NOMO-1 treated with DMSO at 0.1 percent for 48 hours (cell line): ENCODE measurements around the gene KIAA0319L.
"Not testable (repeated sequence)": the region's sequence is repeated elsewhere in the genome, so short reads cannot be mapped to it uniquely, and the experiment has no call there.

Experiments
- DNase-seq: peaks from one replicate; lab custom pipeline; 2025; ENCODE audit not compliant: unreplicated experiment; lab: John Stamatoyannopoulos, UW

KIAA0319L gene

DNA sequence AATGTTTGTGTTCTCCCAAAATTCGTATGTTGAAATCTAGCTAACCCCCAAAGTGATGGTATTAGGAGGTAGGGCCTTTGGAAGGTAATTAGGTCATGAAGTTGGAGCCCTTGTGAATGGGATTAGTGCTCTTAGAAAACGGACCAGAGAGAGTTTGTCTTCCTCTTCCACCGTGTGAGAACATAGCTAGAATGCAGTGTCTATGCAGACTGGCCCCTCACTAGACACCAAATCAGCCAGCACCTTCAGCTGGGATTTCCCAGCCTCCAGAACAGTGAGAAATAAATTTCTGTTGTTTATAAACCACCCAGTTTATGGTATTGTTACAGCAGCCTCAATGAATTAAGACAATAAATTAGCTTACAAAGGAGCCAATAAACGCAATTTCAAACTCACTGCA lies 58.0 kb downstream of the KIAA0319L start:
- DNase-seq: no peak

DNA sequence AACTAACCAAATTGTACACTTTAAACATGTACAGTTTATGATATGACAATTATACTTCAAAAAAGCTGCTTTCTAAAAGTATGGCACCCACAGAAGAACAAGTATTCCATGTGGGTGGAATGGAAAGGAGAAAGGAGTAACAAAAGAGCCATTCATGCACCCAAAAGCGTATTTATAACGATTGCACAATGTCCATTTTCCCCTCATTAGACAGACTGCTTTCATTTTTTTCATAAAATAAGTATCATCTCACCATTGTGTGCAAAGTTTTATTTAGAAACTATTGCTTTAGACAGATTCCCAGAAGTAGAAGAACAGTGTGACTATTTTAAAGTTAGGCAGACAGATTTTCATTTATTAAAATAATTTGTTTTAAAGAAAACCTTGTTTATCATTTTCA lies 59.6 kb downstream of the KIAA0319L start:
- DNase-seq: no peak

DNA sequence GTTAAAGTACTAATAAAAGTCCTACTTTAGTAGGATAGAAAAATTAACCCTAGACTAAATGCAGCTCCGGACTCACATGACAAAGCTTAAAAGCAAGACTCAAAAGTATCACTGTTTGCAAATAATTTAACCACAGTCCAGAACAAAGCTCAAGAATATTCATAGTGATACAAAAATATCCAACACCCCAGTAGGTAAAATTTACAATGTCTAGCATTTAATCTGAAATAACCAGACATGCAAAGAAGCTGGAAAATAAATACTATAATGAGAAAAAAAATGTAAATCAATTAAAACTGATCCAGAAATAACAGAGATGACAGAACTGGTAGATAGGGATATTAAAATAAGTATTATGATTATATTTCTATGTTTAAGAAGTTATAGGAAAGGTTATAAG lies 67.0 kb downstream of the KIAA0319L start:
- no peak for DNase-seq

DNA sequence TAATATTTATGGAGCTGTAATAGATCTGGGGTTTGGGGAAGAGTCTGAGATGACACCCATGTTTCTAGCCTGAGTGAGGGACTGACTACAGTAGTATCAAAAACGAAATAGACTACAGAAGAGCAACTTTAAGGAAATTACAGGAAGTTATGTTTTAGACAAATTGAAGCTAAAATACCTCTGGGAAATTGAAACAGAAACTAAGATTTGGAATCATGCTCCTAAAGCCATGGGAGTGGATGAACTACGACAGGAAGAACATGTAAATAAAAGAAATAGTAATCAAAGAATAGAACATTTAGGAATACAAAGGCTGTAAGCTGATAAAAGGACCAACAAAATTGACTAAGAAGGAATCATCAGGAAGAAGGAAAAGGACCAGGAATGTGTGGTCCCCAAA lies 68.9 kb downstream of the KIAA0319L start:
- no peak for DNase-seq

DNA sequence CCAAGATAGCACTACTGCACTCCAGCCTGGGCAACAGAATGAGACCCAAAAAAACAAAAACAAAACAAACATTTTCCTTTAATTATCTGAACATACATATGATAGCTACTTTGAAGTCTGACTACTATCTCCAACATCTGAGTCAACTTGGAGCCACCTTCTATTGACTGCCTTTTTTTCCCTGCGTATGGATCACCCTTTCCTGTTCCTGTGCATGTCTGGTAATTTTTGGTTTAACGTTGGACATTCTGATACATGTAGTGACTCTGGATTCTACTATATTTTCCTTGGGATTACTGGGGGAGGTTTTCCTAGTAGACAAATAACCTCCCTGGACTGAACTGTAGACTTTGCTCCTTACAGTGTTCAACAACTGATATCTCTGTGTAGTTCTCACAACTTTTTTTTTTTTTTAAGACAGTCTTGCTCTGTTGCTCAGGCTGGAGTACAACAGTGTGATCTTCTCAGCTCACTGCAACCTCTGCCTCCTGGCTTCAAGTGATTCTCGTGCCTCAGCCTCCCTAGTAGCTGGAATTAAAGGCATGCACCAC lies 70.3 kb downstream of the KIAA0319L start:
- DNase-seq: no peak

DNA sequence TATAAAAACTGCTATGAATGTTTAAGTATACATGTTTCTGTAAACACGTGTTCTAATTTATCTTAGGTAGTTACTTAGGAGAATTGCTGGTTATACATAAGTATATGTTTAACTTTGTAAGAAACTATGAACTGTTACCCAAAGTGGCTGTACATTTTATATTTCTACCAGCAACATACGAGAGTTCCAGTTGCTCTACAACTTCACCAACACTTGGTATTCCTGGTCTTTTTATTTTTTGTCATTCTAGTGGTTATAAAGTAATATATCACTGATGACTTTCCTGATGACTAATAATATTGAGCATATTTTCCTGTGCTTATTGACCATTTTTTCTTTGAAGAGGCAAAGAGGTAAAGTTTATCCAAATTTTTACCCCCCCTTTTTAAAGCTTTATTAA lies 76.0 kb downstream of the KIAA0319L start:
- no peak for DNase-seq

DNA sequence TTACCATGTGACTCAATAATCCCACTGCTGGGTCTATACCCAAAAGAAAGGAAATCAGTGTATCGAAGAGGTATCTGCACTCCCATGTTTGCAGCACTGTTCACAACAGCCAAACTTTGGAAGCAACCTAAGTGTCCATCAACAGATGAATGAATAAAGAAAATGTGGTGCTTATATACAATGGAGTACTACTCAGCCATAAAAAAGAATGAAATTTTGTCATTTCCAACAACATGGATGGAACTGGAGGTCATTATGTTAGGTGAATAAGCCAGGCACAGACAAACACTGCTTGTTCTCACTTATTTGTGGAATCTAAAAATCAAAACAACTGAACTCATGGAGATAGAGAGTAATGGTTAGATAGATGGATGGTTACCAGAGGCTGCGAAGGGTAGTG lies 79.3 kb downstream of the KIAA0319L start:
- no peak for DNase-seq

DNA sequence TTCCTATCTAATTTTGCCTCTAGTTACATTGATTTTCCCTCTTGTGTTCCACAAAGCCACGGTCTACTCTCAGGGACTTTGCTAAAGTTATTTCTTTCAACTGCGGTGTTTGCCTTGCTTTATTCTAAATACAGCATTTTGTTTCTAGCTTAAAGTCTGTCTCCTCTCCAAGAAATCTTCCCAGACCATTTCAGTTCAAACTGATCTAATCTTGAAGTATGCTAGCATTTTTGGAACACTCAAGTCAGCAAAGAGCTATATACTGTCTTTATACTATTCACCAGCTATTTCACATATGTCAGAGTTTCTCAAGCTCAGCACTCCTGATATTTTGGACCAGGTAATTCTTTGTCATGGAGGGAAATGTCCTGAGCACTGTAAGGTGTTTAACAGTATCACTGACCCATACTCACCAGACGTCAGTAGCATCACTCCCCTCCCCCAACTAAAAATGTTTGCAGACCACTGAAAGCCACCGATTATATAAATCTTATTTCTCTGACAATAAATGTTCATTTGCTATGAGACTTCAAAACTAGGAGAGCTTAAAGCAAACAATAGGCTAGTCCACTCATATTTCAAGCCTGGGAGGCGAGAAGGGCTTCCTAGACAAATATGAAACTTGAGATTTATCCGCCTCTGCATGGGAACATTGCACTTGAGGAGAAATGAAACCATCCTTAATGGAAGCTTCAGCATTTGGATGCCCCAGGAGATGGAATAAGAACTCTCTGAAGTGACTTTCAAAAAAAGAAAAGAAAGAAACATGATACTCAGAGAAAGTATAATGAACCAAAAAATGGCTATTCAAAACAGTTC lies 81.1 kb downstream of the KIAA0319L start:
- DNase-seq: no peak

DNA sequence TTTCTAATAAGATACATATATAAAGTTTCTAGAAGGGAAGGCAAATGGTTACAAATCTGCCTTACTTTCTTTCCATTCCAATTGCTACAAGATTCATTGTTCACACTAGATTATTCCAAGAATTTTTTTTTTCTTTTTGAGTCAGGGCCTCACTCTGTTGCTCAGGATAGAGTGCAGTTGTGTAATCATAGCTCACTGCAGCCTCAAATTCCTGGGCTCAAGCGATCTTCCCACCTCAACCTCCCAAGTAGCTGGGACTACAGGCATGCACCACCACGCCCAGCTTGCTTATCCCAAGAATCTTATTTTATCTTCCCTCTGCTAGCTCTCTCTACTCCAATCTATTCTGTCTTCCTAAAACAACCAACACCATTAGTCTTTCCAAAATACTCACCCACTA lies 81.8 kb downstream of the KIAA0319L start:
- no peak for DNase-seq

DNA sequence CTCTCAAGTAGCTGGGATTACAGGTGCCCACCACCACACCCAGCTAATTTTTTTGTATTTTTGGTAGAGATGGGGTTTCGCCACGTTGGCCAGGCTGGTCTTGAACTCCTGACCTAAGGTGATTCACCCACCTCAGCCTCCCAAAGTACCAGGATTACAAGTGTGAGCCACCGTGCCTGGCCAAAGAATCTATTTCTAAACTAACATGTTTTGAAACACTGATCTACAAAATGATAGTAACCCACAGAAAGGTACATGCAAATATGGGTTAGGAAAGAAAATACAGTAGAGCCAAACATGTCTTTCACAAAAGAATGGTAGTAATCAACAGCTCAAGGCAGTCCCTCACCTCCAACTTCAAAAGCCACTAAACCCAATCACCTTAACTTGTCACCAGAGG lies 84.0 kb downstream of the KIAA0319L start:
- not testable (repeated sequence) for DNase-seq

DNA sequence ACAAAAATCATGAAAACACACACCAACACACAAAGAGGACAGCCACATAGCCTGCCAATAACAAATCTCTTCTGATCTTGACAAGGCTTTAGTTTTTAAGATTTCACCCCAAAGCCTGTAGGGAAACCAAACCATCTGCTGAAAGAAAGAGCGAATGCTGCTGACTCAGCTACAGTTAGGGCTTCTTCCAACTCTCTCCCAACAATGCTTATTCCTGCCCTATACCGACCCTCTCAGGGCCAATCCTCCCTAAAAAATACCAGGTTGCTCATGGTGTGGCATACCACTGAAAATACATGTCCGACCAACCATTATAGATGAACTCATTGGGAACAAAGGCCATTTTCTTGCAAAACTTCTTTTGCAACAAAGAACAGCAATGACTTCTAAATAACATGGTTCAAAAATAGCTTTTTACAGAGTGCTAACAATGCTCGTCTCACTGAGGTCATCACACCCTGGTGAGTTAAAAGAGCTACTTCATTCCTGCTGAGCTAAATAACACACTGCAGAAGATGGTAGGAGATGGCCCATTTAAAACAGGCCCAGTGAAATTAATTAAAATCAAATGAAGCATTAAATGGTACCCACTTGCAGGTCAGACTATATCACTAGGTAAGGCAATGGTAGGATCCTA lies 86.1 kb downstream of the KIAA0319L start:
- no peak for DNase-seq

DNA sequence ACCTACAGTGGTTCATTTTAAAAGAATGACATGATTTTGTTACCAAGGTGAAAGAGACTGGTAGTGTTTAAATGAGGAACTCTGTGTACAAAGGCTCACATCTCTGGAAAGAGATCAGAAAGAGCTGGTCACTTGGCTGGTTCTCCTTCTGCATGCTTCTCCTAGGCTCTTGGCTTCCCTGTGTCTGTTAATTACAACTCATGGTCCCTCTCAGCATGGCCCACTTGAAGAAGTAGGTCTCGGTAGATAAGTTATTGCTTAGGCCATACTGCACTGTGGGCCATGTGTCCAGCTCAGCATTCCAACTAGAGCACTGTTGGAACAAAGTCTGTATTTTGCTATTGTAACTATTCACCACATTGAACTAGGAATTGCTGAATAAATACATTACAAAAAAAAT lies 91.1 kb downstream of the KIAA0319L start:
- no peak for DNase-seq

DNA sequence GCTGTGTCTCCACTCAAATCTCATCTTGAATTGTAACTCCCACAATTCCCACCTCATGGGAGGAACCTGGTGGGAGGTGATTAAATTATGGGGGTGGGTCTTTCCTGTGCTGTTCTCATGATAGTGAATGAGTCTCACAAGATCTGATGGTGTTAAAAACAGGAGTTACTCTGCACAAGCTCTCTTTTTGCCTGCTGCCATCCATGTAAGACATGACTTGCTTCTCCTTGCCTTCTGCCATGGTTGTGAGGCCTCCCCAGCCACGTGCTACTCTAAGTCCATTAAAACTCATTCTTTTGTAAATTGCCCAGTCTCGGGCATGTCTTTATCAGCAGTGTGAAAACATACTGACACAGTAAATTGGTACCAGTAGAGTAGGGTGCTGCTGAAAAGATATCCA lies 93.5 kb downstream of the KIAA0319L start:
- not testable (repeated sequence) for DNase-seq

DNA sequence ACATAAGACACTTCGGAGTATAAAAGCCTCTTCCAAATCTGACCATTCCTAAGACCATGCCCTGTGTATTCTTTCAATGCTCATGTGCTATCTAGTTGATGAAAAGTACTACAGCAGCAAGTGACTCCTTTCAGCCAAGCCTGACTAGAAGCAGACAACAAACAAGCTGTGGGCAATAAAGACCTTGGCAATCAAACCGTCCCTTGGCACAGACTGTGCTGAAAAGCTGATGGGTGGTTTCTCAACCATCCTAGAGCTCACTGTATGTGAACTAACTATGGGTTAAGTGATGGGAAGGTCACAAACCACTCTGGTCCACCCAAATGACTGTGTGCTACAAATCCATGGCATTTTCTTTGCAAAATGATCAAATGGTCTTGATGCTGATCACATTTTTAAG lies 94.0 kb downstream of the KIAA0319L start:
- DNase-seq: no peak

DNA sequence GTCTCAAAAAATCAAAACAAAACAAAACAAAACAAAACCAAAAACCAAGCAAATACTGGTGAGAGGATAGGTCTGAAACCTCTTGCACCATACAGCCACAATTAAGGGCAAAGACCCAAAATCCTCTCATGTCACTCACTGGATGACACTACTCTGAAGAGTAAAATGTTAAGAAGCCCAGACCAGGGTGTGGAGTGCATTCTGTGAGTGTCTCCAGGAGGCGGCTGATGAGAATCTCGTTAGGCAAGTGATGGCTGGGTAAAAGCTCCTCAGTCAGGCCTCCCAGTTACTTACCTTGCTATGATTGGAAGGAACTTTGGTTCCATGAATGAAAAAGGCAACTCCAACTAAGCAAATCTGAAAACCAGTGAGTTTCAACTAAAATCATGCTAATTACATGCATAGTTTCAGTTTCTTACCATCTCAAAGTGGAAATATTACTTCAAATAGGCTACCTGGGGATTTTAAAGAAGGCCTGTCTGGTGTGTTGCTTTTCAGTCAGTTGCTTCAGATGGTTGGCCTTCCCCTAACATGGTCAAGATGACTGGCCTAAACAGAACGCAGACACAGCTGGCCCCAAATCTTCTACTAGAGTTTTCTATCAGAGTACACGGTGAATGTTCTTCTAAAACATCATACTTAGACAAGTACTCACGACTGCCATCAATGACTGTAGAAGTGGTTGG lies 95.1 kb downstream of the KIAA0319L start:
- DNase-seq: no peak

DNA sequence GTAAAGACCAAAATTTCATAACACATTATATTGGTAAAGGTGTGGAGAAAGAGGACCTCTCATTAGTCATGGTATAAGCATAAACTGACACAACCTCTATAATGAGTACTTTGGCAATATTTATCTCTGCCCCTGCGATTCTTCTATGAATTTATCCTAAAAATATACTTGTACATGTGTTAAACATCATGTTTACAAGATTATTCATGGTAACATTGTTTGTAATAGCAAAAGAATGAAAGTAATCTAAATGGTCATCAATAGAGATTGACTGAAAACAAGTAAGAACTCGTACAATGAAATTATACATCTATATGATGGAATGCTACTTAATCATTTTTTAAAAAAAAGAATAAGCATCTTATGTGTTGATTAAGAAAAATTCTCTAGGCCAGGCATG lies 96.4 kb downstream of the KIAA0319L start:
- no peak for DNase-seq

DNA sequence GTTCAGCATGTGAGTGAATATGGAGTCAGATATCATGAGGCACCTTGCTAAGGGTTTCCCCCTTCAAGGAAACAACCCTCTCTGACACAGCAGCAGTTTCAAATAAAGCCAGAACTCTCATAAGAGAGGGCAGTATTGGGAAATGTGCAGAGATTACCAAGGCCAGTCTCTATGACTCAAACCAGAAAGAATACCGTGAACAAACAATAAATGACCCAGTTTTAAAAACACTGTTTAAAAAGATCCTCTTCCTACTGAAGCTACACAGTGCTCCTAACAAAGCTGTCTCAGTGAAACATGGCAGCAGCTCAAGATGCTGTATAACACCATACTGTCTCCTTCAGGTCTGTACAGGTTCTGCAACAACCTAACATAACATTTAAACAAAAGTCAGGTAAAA lies 102.6 kb downstream of the KIAA0319L start:
- DNase-seq: peak; percentile 54

DNA sequence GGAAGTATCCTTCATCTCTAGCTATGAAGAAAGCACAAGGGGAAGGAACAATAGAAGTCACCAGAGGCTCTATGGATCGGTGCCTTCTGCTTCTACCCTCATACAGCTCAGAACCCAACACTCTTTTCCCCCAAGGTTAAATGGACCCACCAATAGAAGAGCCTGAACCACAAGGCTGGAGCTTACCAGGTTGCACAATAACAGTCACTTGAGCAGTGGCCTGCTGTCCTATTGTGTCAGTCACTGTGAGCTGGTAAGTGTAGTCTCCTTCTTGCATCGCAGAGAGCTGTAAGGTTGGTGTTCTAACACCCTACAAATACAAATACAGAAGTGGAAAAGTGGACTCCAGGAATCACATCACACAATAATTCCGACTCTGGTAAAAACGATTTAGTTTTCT lies 103.0 kb downstream of the KIAA0319L start:
- DNase-seq: peak; percentile 56

DNA sequence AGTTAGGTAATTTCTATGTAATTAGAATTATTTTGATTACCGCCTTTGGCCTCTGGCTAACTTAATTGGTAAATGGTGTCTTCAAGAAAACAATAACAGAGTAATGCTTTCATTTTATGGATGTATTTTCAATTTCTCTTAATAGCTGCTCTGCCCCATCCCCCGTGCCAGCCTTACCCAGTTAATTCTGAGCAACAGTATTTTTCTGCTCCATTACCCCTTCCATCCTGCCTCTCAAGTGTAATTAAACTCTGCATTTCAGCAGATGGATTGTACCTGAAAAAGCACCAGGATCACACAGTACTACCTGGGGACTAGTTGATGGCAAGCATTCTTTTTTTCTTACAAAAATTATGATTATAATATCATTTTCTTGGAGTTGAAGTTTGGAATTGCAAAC lies 104.2 kb downstream of the KIAA0319L start:
- DNase-seq: no peak

DNA sequence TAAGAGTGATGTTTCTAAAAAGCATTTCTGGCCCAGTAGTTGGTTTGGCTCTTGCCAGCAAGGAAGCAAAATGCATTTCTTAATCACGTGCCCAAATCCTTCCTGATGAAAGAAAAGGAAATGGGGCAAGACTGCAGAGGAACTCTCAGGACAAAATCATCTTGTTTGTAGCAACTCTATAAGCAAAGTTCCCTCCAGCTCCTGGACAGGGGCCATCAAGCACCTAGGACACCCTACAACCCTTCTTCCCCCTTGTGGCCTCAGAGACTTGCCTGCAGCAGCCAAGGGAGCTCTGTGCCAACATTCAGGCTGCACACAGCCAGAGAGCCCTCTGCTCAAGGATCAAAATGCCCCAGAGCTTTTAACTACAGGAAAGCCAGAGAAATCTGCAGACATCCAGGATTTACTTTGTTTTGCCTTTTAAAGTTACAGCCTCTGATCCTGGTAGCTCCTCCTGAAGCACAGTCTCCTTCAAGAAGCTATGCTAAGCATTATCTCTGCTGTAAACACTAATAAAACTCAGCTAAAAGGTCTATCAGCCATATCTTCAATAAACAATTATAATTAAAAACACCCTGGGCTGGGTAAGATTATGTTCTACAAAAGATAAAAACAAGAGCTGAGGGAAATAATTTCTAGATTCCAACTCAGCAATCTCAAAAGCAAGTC lies 105.0 kb downstream of the KIAA0319L start:
- DNase-seq: peak; percentile 60

DNA sequence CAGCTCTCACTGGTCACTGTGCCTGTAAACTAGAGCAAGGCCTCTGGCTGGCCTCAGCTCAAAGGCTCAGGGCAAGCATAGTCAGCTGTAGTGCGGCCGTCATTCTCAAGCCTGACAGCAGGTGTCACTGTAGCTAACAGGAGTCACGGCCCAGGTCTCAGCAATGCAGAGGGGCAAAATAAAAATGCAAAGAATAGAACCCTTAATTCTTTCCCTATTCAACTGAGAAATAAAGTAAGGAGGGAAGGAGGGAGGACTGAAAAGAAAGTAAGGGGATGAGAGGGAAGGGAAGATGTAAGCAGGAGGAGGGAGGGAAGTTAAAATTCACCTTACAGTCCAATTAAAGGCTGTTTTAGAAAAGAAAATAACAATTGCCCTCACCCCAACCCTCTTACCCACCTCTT lies 106.1 kb downstream of the KIAA0319L start:
- DNase-seq: peak; percentile 66
